Measurements from ENCODE around the gene PMEPA1.

Gene PMEPA1

GRCh38 chr20:57675773-57676172, 34.0 kb downstream of the PMEPA1 start:
- DNase-seq, result no peak

- DNase-seq, result no peak
Observed at GRCh38 chr20:57672953-57673575, 36.8 kb downstream of the PMEPA1 start.

GRCh38 chr20:57672164-57672563, 37.7 kb downstream of the PMEPA1 start:
- no peak for DNase-seq

GRCh38 chr20:57671662-57672061, 38.2 kb downstream of the PMEPA1 start:
- DNase-seq, result no peak

- no peak for DNase-seq
Observed at GRCh38 chr20:57671072-57671391, 38.8 kb downstream of the PMEPA1 start.

- DNase-seq, result no peak
Observed at GRCh38 chr20:57670288-57671071, 39.3 kb downstream of the PMEPA1 start.

- no peak for DNase-seq
Observed at GRCh38 chr20:57669632-57670031, 40.2 kb downstream of the PMEPA1 start.

GRCh38 chr20:57667924-57668782, 41.7 kb downstream of the PMEPA1 start:
- DNase-seq, result no peak

GRCh38 chr20:57667388-57667787, 42.4 kb downstream of the PMEPA1 start:
- no peak for DNase-seq

GRCh38 chr20:57666834-57667157, 43.0 kb downstream of the PMEPA1 start:
- DNase-seq, result no peak

GRCh38 chr20:57666106-57666833, 43.5 kb downstream of the PMEPA1 start:
- no peak for DNase-seq

- no peak for DNase-seq
Observed at GRCh38 chr20:57665589-57665971, 44.2 kb downstream of the PMEPA1 start.

- no peak for DNase-seq
Observed at GRCh38 chr20:57664924-57665588, 44.8 kb downstream of the PMEPA1 start.

GRCh38 chr20:57664476-57664875, 45.3 kb downstream of the PMEPA1 start:
- no peak for DNase-seq

GRCh38 chr20:57663681-57664451, 45.9 kb downstream of the PMEPA1 start:
- DNase-seq, result no peak

GRCh38 chr20:57663241-57663640, 46.6 kb downstream of the PMEPA1 start:
- DNase-seq, result no peak

GRCh38 chr20:57662456-57663240, 47.2 kb downstream of the PMEPA1 start:
- no peak for DNase-seq

GRCh38 chr20:57661746-57662455, 47.9 kb downstream of the PMEPA1 start:
- no peak for DNase-seq

- DNase-seq, result no peak
Observed at GRCh38 chr20:57660922-57661745, 48.7 kb downstream of the PMEPA1 start.

Data from kidney glomerular epithelial cell (primary cell).